OCI-LY7 (cell line): Measurements from ENCODE around the gene LSMEM2. TPM values are rescaled to one million over a fixed set of nuclear protein-coding genes. Genes with fewer than 3 reads are reported as not detected.
A peak's percentile ranks its signal among the peaks of the same experiment; 100 is the strongest.

ENCODE experiments used
- BruUV-seq: library from RNA; stranded (reverse); fragments of 400-500 nt; replicated peaks from 2 replicates; lab custom pipeline; 2021; lab: Mats Ljungman, UMichigan
- CTCF ChIA-PET: fragments of 300-600 bp; sonication (Branson Sonifier 250); formaldehyde crosslinking; loops from one replicate; lab custom pipeline; 2022; ENCODE audit warnings: antibody characterized with exemption; ENCODE audit not compliant: unreplicated experiment; lab: Charles Lee
- POLR2A ChIA-PET: fragments of 300-600 bp; sonication (Branson Sonifier 250); formaldehyde crosslinking; loops from one replicate; lab custom pipeline; 2022; ENCODE audit warnings: antibody characterized with exemption; lab: Charles Lee
- DNase-seq: peaks from one replicate; pipeline ENCODE4 v3.0.0-alpha.2; 2015; ENCODE audit warnings: low spot score
- H2AFZ ChIP-seq: fragments of 200-600 bp; sonication (generic), shearing (Covaris generic); 2 replicates; pipeline ENCODE4 v1.6.1; 2014; ENCODE audit warnings: mild to moderate bottlenecking, antibody characterized with exemption, low read length, moderate library complexity
- H3K27ac ChIP-seq: fragments of 200-600 bp; sonication (generic); 2 replicates; pipeline ENCODE4 v1.5.1; 2014; ENCODE audit warnings: mixed run types, low read depth, mild to moderate bottlenecking, moderate library complexity, low read length, inconsistent platforms; ENCODE audit not compliant: poor library complexity, severe bottlenecking
- H3K36me3 ChIP-seq: fragments of 200-600 bp; sonication (generic); 2 replicates; pipeline ENCODE4 v1.6.1; 2014; ENCODE audit warnings: mild to moderate bottlenecking, antibody characterized with exemption, low read length, moderate library complexity, mixed read lengths; ENCODE audit not compliant: insufficient read depth
- H3K4me1 ChIP-seq: fragments of 200-600 bp; sonication (generic); 2 replicates; pipeline ENCODE4 v1.5.1; 2014; ENCODE audit warnings: mild to moderate bottlenecking, low read length; ENCODE audit not compliant: insufficient read depth, poor library complexity, severe bottlenecking
- H3K4me2 ChIP-seq: fragments of 200-600 bp; sonication (generic); 2 replicates; pipeline ENCODE4 v1.6.1; 2014; ENCODE audit warnings: mild to moderate bottlenecking, low read length
- H3K4me3 ChIP-seq: fragments of 200-600 bp; sonication (generic); 2 replicates; pipeline ENCODE4 v1.5.1; 2014; ENCODE audit warnings: mild to moderate bottlenecking, low read depth, low read length; ENCODE audit not compliant: poor library complexity, severe bottlenecking
- H3K79me2 ChIP-seq: fragments of 200-600 bp; sonication (generic); 2 replicates; pipeline ENCODE4 v1.6.1; 2016; ENCODE audit warnings: low read depth, mild to moderate bottlenecking, low read length, moderate library complexity, mixed read lengths; ENCODE audit not compliant: insufficient read depth
- H3K9me2 ChIP-seq: fragments of 200-600 bp; sonication (generic); 2 replicates; pipeline ENCODE4 v1.6.1; 2016; ENCODE audit warnings: mild to moderate bottlenecking, low read length, mixed read lengths; ENCODE audit not compliant: insufficient read depth
- H3K9me3 ChIP-seq: fragments of 200-600 bp; sonication (generic); 2 replicates; pipeline ENCODE4 v1.6.1; 2014; ENCODE audit warnings: mild to moderate bottlenecking, mixed run types, low read length, mixed read lengths
- H4K20me1 ChIP-seq: fragments of 200-600 bp; sonication (generic); 2 replicates; pipeline ENCODE4 v1.6.1; 2014; ENCODE audit warnings: mild to moderate bottlenecking, antibody characterized with exemption, low read length, moderate library complexity, mixed read lengths; ENCODE audit not compliant: insufficient read depth
- CTCF ChIP-seq: fragments of 200-600 bp; sonication (generic); conservative IDR thresholded peaks from 2 replicates; pipeline ENCODE4 v1.5.1; 2014; ENCODE audit warnings: mild to moderate bottlenecking, antibody characterized with exemption, low read length, moderate library complexity, mixed read lengths
- EZH2phosphoT487 ChIP-seq: fragments of 200-600 bp; sonication (generic); IDR thresholded peaks from 2 replicates; pipeline ENCODE4 v1.6.1; 2018; ENCODE audit warnings: low read depth, borderline replicate concordance, mild to moderate bottlenecking, mixed run types, antibody characterized with exemption, low read length, moderate library complexity, mixed read lengths
- intact Hi-C: fragments of 100-400 bp; cut with micrococcal nuclease; formaldehyde crosslinking; loops from one replicate; pipeline ENCODE4 v1.10.0; 2022; ENCODE audit not compliant: unreplicated experiment
- total RNA-seq, 2 experiments: library from RNA; depleted of rRNA in 1 of 2; stranded (reverse); fragments of >200 nt in 1 of 2; shearing (Covaris generic) in 1 of 2; gene quantifications; 2 replicates each; pipeline ENCODE4 v1.2.3, GENCODE V29; 2014 to 2022

Gene LSMEM2
- total RNA-seq, 2 experiments from 2014 or later, result not detected

- TF ChIP-seq EZH2phosphoT487 (no peak), CTCF (no peak)
- no peaks in the 10 kb centered on the region for H4K20me1 ChIP-seq
- H3K4me2 ChIP-seq, result peak overlapping the region; percentile 73
- H3K36me3 ChIP-seq, result peaks cover 20% of the 10 kb centered on the region; the same call in 1 of the 2 replicates
- peak overlapping the region; percentile 51 for H3K27ac ChIP-seq
- no TSS peak for BruUV-seq
- H3K9me2 ChIP-seq, result no peaks in the 10 kb centered on the region
- peak; percentile 82 for DNase-seq
- ChIA-PET CTCF (interaction anchor here (0.6 kb wide), 1 partner anchor 28 kb away, joined by 3 read pairs; no protein-coding TSS in a partner anchor), POLR2A (interaction anchor here (0.9 to 1.1 kb wide), 2 partner anchors 13 to 16 kb away, joined by 5 to 6 read pairs; no protein-coding TSS in a partner anchor)
- peak overlapping the region; percentile 72 for H3K4me3 ChIP-seq
- no peaks in the 10 kb centered on the region for H3K9me3 ChIP-seq
- intact Hi-C loops, result loop anchor here (5.0 kb wide), 1 partner anchor 94 kb away; no protein-coding TSS in a partner anchor
- H3K4me1 ChIP-seq, result peaks cover 49% of the 10 kb centered on the region
- H2AFZ ChIP-seq, result peak overlapping the region; percentile 59
- H3K79me2 ChIP-seq, result no peaks in the 10 kb centered on the region
Observed at GRCh38 chr3:50320853-50321335, 42.0 kb downstream of the LSMEM2 start.

- BruUV-seq, result no TSS peak
- DNase-seq, result peak; percentile 92
- peak overlapping the region; percentile 59 for H2AFZ ChIP-seq
- H3K79me2 ChIP-seq, result no peaks in the 10 kb centered on the region
- no peaks in the 10 kb centered on the region for H3K9me3 ChIP-seq
- peak overlapping the region; percentile 51 for H3K27ac ChIP-seq
- no peak for TF ChIP-seq EZH2phosphoT487
- TF ChIP-seq CTCF, result peak; percentile 75
- ChIA-PET CTCF (no interaction called here), POLR2A (interaction anchor here (1.1 kb wide), 1 partner anchor 15 kb away, joined by 6 read pairs; no protein-coding TSS in a partner anchor)
- H3K4me2 ChIP-seq, result peak overlapping the region; percentile 73
- intact Hi-C loops, result loop anchor here (5.0 kb wide), 1 partner anchor 94 kb away; no protein-coding TSS in a partner anchor
- peaks cover 24% of the 10 kb centered on the region; the same call in 1 of the 2 replicates for H3K36me3 ChIP-seq
- peak overlapping the region; percentile 72 for H3K4me3 ChIP-seq
- no peaks in the 10 kb centered on the region for H4K20me1 ChIP-seq
- peaks cover 45% of the 10 kb centered on the region for H3K4me1 ChIP-seq
- no peaks in the 10 kb centered on the region for H3K9me2 ChIP-seq
Observed at GRCh38 chr3:50321336-50322114, 42.6 kb downstream of the LSMEM2 start.
